Endothelial cell of umbilical vein (primary cell): Measurements from ENCODE around the gene ZBTB12. TPM values are rescaled to one million over a fixed set of nuclear protein-coding genes. Genes with fewer than 3 reads are reported as not detected.
"Not testable (repeated sequence)": the region's sequence is repeated elsewhere in the genome, so short reads cannot be mapped to it uniquely, and the experiment has no call there.

Experiments
- BruUV-seq: library from RNA; stranded (reverse); fragments of 400-500 nt; replicated peaks from 2 replicates; lab custom pipeline; 2021; lab: Mats Ljungman, UMichigan
- CTCF ChIA-PET: fragments of 300-600, 350-600 bp; sonication (Branson Sonifier 250); formaldehyde crosslinking; loops from one replicate; lab custom pipeline; 2021; ENCODE audit warnings: antibody characterized with exemption, inconsistent platforms; lab: Charles Lee
- POLR2A ChIA-PET: fragments of 300-600, 350-600 bp; sonication (Branson Sonifier 250); formaldehyde crosslinking; loops from one replicate; lab custom pipeline; 2021; ENCODE audit warnings: antibody characterized with exemption, inconsistent platforms; lab: Charles Lee
- DNase-seq: peaks from one replicate; pipeline ENCODE4 v3.0.0-alpha.2; 2011; ENCODE audit warnings: low read depth, low spot score
- FAIRE-seq: peaks from 2 replicates; lab custom pipeline; 2011; peaks lifted over from hg19 to GRCh38; lab: Jason Lieb, UNC
- H2AFZ ChIP-seq: 2 replicates; pipeline ENCODE4 v1.6.0; 2012; ENCODE audit warnings: low read depth, low read length, control low read depth, inconsistent platforms
- H3K27ac ChIP-seq: 2 replicates; pipeline ENCODE4 v1.5.1; 2011; ENCODE audit warnings: low read depth, mild to moderate bottlenecking, control low read depth, low read length, moderate library complexity; ENCODE audit not compliant: insufficient read depth
- H3K27me3 ChIP-seq, 2 experiments: 2 replicates each; pipeline versions ENCODE4 v1.6.0 to v1.6.1; 2011; ENCODE audit warnings: low read length in 2 of 2, mixed read lengths in 1 of 2; ENCODE audit not compliant: control insufficient read depth in 2 of 2, insufficient read depth in 2 of 2
- H3K36me3 ChIP-seq, 2 experiments: 2 replicates in 1 of 2; 3 replicates in 1 of 2; pipeline ENCODE4 v1.5.1; 2011; ENCODE audit warnings: low read length in 2 of 2, mild to moderate bottlenecking in 1 of 2, moderate library complexity in 1 of 2; ENCODE audit not compliant: control insufficient read depth in 2 of 2, insufficient read depth in 2 of 2; ENCODE audit errors: extremely low read depth in 1 of 2
- H3K4me1 ChIP-seq: 3 replicates; pipeline ENCODE4 v1.5.1; 2011; ENCODE audit warnings: mild to moderate bottlenecking, low read length; ENCODE audit not compliant: control insufficient read depth, insufficient read depth; ENCODE audit errors: extremely low read depth
- H3K4me2 ChIP-seq: 2 replicates; pipeline ENCODE4 v1.6.1; 2011; ENCODE audit warnings: low read length, control low read depth, mixed read lengths; ENCODE audit not compliant: insufficient read depth
- H3K4me3 ChIP-seq, 3 experiments: fragments of 200-600 bp in 1 of 3; sonication (generic), shearing (Covaris generic) in 1 of 3; replicated peaks in 1 of 3; 2 replicates each; pipeline ENCODE4 v1.5.1; 2011 to 2016; ENCODE audit warnings: control low read depth in 3 of 3, low read length in 3 of 3, mild to moderate bottlenecking in 2 of 3, inconsistent platforms in 1 of 3, low read depth in 1 of 3, moderate library complexity in 1 of 3; ENCODE audit not compliant: insufficient read depth in 1 of 3
- H3K79me2 ChIP-seq: 2 replicates; pipeline ENCODE4 v1.6.0; 2012; ENCODE audit warnings: low read length, inconsistent platforms; ENCODE audit not compliant: control insufficient read depth, insufficient read depth
- H3K9ac ChIP-seq: replicated peaks from 2 replicates; pipeline ENCODE3; 2011; ENCODE audit warnings: low read length, control low read depth; ENCODE audit not compliant: insufficient read depth; ENCODE audit errors: extremely low read depth
- H3K9me1 ChIP-seq: replicated peaks from 3 replicates; pipeline ENCODE4 v1.6.0; 2011; ENCODE audit warnings: mild to moderate bottlenecking, low read length; ENCODE audit not compliant: control insufficient read depth, insufficient read depth; ENCODE audit errors: extremely low read depth
- H3K9me3 ChIP-seq: replicated peaks from 2 replicates; pipeline ENCODE4 v1.5.1; 2012; ENCODE audit warnings: low read length, inconsistent platforms; ENCODE audit not compliant: control insufficient read depth, insufficient read depth
- H4K20me1 ChIP-seq: replicated peaks from 2 replicates; pipeline ENCODE3; 2011; ENCODE audit warnings: mild to moderate bottlenecking, low read length; ENCODE audit not compliant: control insufficient read depth, insufficient read depth; ENCODE audit errors: extremely low read depth
- CTCF ChIP-seq, 2 donors: IDR thresholded peaks; 1 replicate in 1 of 2; 2 replicates in 1 of 2; pipeline ENCODE4 v1.5.1; 2011; ENCODE audit warnings: low read length in 2 of 2, mild to moderate bottlenecking in 2 of 2, moderate library complexity in 2 of 2, control low read depth in 1 of 2, inconsistent platforms in 1 of 2, low read depth in 1 of 2; ENCODE audit not compliant: insufficient read depth in 1 of 2; ENCODE audit errors: extremely low read depth in 1 of 2
- EZH2 ChIP-seq: IDR thresholded peaks from 2 replicates; pipeline ENCODE4 v1.6.1; 2012; ENCODE audit warnings: borderline replicate concordance, low read depth, mild to moderate bottlenecking, moderate library complexity, low read length, inconsistent platforms; ENCODE audit not compliant: severe bottlenecking
- POLR2A ChIP-seq: IDR thresholded peaks from 2 replicates; pipeline ENCODE4 v1.6.1; 2012; ENCODE audit warnings: low read depth, mild to moderate bottlenecking, control low read depth, low read length
- dilution Hi-C: fragments of 300-500 bp; cut with MboI; formaldehyde crosslinking; loops from one replicate; pipeline ENCODE4 v1.15.0; 2019; ENCODE audit warnings: low sequenced_read_pairs; ENCODE audit not compliant: extremely low pct_ligation_motif_present
- intact Hi-C: fragments of 100-400 bp; cut with micrococcal nuclease; formaldehyde crosslinking; loops from one replicate; pipeline ENCODE4 v1.10.0; 2022
- polyA plus RNA-seq, 4 experiments: library from polyadenylated mRNA; depleted of rRNA in 3 of 4; stranded (reverse) in 3 of 4; unstranded in 1 of 4; fragments of >200 nt; gene quantifications; 2 replicates each; pipeline versions ENCODE4 v1.2.1 to v1.2.3, GENCODE V29; 2011 to 2012; ENCODE audit warnings: missing spikeins in 1 of 4
- total RNA-seq: library from RNA; stranded (reverse); gene quantifications from 2 replicates; pipeline ENCODE4 v1.2.3, GENCODE V29; 2021

ZBTB12 gene
- total and polyA plus RNA-seq, 2 donors (not counting 3 experiments of a cell fraction or from before 2014, with no cell fraction given), result 2.9 to 4.9 TPM

GRCh38 chr6:31911826-31912585 lies 10.1 kb upstream of the ZBTB12 start:
- H3K4me2 ChIP-seq, result no peak overlapping the region
- H3K9me1 ChIP-seq, result no peaks in the 10 kb centered on the region
- no peaks in the 10 kb centered on the region for H3K36me3 ChIP-seq
- dilution Hi-C loops (no loop called here), intact Hi-C loops (no loop called here)
- H3K27ac ChIP-seq, result no peak overlapping the region
- H3K4me3 ChIP-seq, result no peak overlapping the region
- no peaks in the 10 kb centered on the region for H4K20me1 ChIP-seq
- FAIRE-seq (no peak), DNase-seq (no peak)
- TF ChIP-seq POLR2A (no peak), EZH2 (no peak), CTCF (IDR thresholded peaks at IDR 0.05; ENCODE audit: extremely low read depth in 1 of 2, insufficient read depth in 1 of 2, low read depth in 1 of 2, low read length in 2 of 2) (no peak)
- ChIA-PET CTCF (no interaction called here), POLR2A (no interaction called here)
- no peaks in the 10 kb centered on the region for H3K9me3 ChIP-seq
- H3K9ac ChIP-seq, result no peak overlapping the region
- no TSS peak for BruUV-seq
- H3K27me3 ChIP-seq, result no peaks in the 10 kb centered on the region
- peaks cover 3% of the 10 kb centered on the region for H3K4me1 ChIP-seq
- no peaks in the 10 kb centered on the region for H3K79me2 ChIP-seq
- no peak overlapping the region for H2AFZ ChIP-seq

GRCh38 chr6:31909298-31909697 lies 7.4 kb upstream of the ZBTB12 start:
- CTCF ChIA-PET, H3K4me2 ChIP-seq, H3K9ac ChIP-seq, H3K9me1 ChIP-seq, FAIRE-seq, H3K4me1 ChIP-seq, H2AFZ ChIP-seq, dilution Hi-C loops, H3K27ac ChIP-seq, DNase-seq, H4K20me1 ChIP-seq, intact Hi-C loops, H3K36me3 ChIP-seq, H3K79me2 ChIP-seq, POLR2A ChIA-PET, H3K9me3 ChIP-seq, BruUV-seq, H3K4me3 ChIP-seq: not testable (repeated sequence)
- peaks cover 4 to 12% of the 10 kb centered on the region in 2 experiments for H3K27me3 ChIP-seq
